SK-N-SH (cell line): ENCODE data around the gene FRMD8. TPM values are rescaled to one million over a fixed set of nuclear protein-coding genes. Genes with fewer than 3 reads are reported as not detected.

ENCODE experiments used
- CTCF ChIA-PET: fragments of 300-600, 350-600 bp; formaldehyde crosslinking; extraction: SDS; loops from one replicate; lab custom pipeline; 2021; lab: Yijun Ruan, JAX
- POLR2A ChIA-PET: fragments of 350-600 bp; sonication (Branson Sonifier 250); formaldehyde crosslinking; extraction: SDS; loops from one replicate; lab custom pipeline; 2020; ENCODE audit warnings: antibody characterized with exemption, inconsistent platforms; lab: Yijun Ruan, JAX
- DNase-seq: peaks from one replicate; pipeline ENCODE4 v3.0.0; 2012
- H2AFZ ChIP-seq: fragments of 200-600 bp; sonication (generic); 2 replicates; pipeline ENCODE4 v1.8.1; 2016; ENCODE audit warnings: antibody characterized with exemption, mild to moderate bottlenecking, low read depth
- H3F3A ChIP-seq: fragments of 200-600 bp; sonication (generic); replicated peaks from 2 replicates; pipeline ENCODE3; 2016; ENCODE audit warnings: antibody characterized with exemption, mild to moderate bottlenecking; ENCODE audit not compliant: insufficient read depth
- H3K27ac ChIP-seq, 2 experiments: fragments of 200-500 bp in 1 of 2; fragments of 200-600 bp in 1 of 2; sonication (Bioruptor generic) in 1 of 2; sonication (generic), shearing (Covaris generic) in 1 of 2; 2 replicates each; pipeline versions ENCODE4 v1.5.1 to v1.6.1; 2014 to 2016; ENCODE audit warnings: low read depth in 2 of 2, inconsistent platforms in 1 of 2, low read length in 1 of 2, mild to moderate bottlenecking in 1 of 2, mixed read lengths in 1 of 2
- H3K27me3 ChIP-seq: fragments of 200-600 bp; sonication (generic), shearing (Covaris generic); 2 replicates; pipeline ENCODE4 v1.6.1; 2016; ENCODE audit warnings: mixed run types; ENCODE audit not compliant: insufficient read depth
- H3K36me3 ChIP-seq, 2 experiments: fragments of 200-500 bp in 1 of 2; fragments of 200-600 bp in 1 of 2; sonication (Bioruptor generic) in 1 of 2; sonication (generic) in 1 of 2; replicated peaks in 1 of 2; 2 replicates each; pipeline versions ENCODE3 to v1.5.1; 2014 to 2016; ENCODE audit warnings: low read length in 1 of 2, mild to moderate bottlenecking in 1 of 2; ENCODE audit not compliant: insufficient read depth in 2 of 2, control insufficient read depth in 1 of 2
- H3K4me1 ChIP-seq, 2 experiments: fragments of 200-500 bp in 1 of 2; fragments of 200-600 bp in 1 of 2; sonication (Bioruptor generic) in 1 of 2; sonication (generic), shearing (Covaris generic) in 1 of 2; 2 replicates each; pipeline versions ENCODE4 v1.5.1 to v1.6.1; 2014 to 2016; ENCODE audit warnings: low read depth in 1 of 2, low read length in 1 of 2, mixed run types in 1 of 2; ENCODE audit not compliant: insufficient read depth in 2 of 2, control insufficient read depth in 1 of 2
- H3K4me2 ChIP-seq: fragments of 200-600 bp; sonication (generic), shearing (Covaris generic); 2 replicates; pipeline ENCODE4 v1.6.1; 2017; ENCODE audit warnings: mixed run types
- H3K4me3 ChIP-seq, 2 experiments: fragments of 200-500 bp in 1 of 2; fragments of 200-600 bp in 1 of 2; sonication (Bioruptor generic) in 1 of 2; sonication (generic), shearing (Covaris generic) in 1 of 2; 2 replicates each; pipeline versions ENCODE4 v1.5.1 to v1.8.1; 2014 to 2016; ENCODE audit warnings: low read depth in 2 of 2, inconsistent platforms in 1 of 2, low read length in 1 of 2, mild to moderate bottlenecking in 1 of 2, mixed read lengths in 1 of 2, moderate library complexity in 1 of 2
- H3K79me2 ChIP-seq: fragments of 200-600 bp; sonication (generic); 2 replicates; pipeline ENCODE4 v1.8.1; 2017; ENCODE audit warnings: mild to moderate bottlenecking; ENCODE audit not compliant: insufficient read depth
- H3K9ac ChIP-seq: fragments of 200-600 bp; sonication (generic); 2 replicates; pipeline ENCODE4 v1.6.1; 2017; ENCODE audit warnings: mixed run types
- H3K9me2 ChIP-seq: fragments of 200-600 bp; sonication (generic); 2 replicates; pipeline ENCODE4 v1.6.1; 2017; ENCODE audit warnings: mixed run types
- H3K9me3 ChIP-seq: fragments of 200-600 bp; sonication (generic); 2 replicates; pipeline ENCODE4 v1.6.1; 2017; ENCODE audit warnings: mixed run types, mild to moderate bottlenecking, moderate library complexity
- H4K20me1 ChIP-seq: fragments of 200-600 bp; sonication (generic); 2 replicates; pipeline ENCODE4 v1.6.1; 2017; ENCODE audit warnings: mild to moderate bottlenecking, mixed run types; ENCODE audit not compliant: insufficient read depth
- CHD2 ChIP-seq: fragments of 150-350 bp; IDR thresholded peaks from 2 replicates; pipeline ENCODE4 v1.6.1; 2018; ENCODE audit warnings: low read length; ENCODE audit not compliant: partially characterized antibody
- FOXJ3 ChIP-seq: sonication (generic); formaldehyde crosslinking; IDR thresholded peaks from 2 replicates; pipeline ENCODE4 v1.5.1; 2020; ENCODE audit warnings: mild to moderate bottlenecking, missing genetic modification reagents
- JUND ChIP-seq: IDR thresholded peaks from 2 replicates; pipeline ENCODE4 v1.4.0; 2012
- POLR2AphosphoS5 ChIP-seq: IDR thresholded peaks from 2 replicates; pipeline ENCODE4 v1.6.1; 2012; ENCODE audit warnings: low read depth, low read length
- TCF12 ChIP-seq: IDR thresholded peaks from 2 replicates; pipeline ENCODE4 v1.4.0; 2012
- WGBS: methylation state at CpG from one replicate; pipeline ENCODE4 v1.1.6; 2017; ENCODE audit warnings: low lambda C conversion rate; 5-methylcytosine and 5-hydroxymethylcytosine counted together
- polyA plus RNA-seq, 3 experiments: library from polyadenylated mRNA; depleted of rRNA; stranded (reverse); fragments of >200 nt; gene quantifications; 2 replicates each; pipeline ENCODE4 v1.2.3, GENCODE V29; 2012
- TF ChIP-seq, protein P1 (sequence below): fragments of 200-600 bp; sonication (generic); IDR thresholded peaks from 2 replicates; pipeline ENCODE4 v1.6.1; 2017; ENCODE audit warnings: antibody characterized with exemption, mild to moderate bottlenecking, moderate library complexity
- TF ChIP-seq, protein P2 (sequence below): IDR thresholded peaks from 2 replicates; pipeline ENCODE4 v1.4.0; 2012; ENCODE audit warnings: low read depth, borderline replicate concordance
- TF ChIP-seq, protein P3 (sequence below): IDR thresholded peaks from 2 replicates; pipeline ENCODE4 v1.6.1; 2012; ENCODE audit warnings: mild to moderate bottlenecking, low read depth, low read length, moderate library complexity

The FRMD8 gene
- polyA plus RNA-seq, 1 of the 3 experiments (the other 2 are of a cell fraction): 19.0 TPM

DNA sequence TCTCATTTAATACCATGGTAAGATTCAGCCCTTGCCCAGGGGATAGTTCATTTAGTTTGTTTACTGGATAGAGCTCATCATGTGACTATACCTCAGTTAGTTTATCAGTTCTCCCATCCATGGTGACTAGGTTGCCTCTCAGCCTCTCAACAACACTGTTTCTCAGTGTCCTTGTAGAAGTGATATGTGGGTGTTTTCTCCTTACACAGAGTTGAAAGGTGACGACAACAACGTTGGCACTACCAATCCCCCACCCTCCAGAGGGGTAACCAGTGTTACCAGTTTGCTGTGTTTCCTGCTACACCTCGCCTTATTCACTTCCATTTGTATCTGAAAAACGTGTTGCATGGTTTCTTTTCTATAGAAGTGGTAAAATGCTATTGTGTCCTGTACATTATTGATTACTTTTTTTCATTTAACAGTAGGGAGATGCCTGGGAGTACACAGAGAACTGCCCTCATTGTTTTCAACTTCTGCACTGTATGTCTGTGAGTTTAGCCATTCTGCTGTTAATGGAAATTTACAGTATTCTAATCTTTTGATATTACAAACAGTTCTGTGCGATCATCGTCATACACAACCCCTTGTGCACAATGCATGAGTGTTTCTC lies 47.7 kb downstream of the FRMD8 start:
- peak overlapping the region; percentile 63 for H3K4me2 ChIP-seq
- ChIA-PET POLR2A (no interaction called here), CTCF (interaction anchor here (0.9 to 1.7 kb wide), 3 partner anchors 18 to 74 kb away, joined by 3 to 4 read pairs (median 3); no protein-coding TSS in a partner anchor)
- H2AFZ ChIP-seq: no peak overlapping the region
- peaks cover 99% of the 10 kb centered on the region for H3F3A ChIP-seq
- TF ChIP-seq, protein P1, sequence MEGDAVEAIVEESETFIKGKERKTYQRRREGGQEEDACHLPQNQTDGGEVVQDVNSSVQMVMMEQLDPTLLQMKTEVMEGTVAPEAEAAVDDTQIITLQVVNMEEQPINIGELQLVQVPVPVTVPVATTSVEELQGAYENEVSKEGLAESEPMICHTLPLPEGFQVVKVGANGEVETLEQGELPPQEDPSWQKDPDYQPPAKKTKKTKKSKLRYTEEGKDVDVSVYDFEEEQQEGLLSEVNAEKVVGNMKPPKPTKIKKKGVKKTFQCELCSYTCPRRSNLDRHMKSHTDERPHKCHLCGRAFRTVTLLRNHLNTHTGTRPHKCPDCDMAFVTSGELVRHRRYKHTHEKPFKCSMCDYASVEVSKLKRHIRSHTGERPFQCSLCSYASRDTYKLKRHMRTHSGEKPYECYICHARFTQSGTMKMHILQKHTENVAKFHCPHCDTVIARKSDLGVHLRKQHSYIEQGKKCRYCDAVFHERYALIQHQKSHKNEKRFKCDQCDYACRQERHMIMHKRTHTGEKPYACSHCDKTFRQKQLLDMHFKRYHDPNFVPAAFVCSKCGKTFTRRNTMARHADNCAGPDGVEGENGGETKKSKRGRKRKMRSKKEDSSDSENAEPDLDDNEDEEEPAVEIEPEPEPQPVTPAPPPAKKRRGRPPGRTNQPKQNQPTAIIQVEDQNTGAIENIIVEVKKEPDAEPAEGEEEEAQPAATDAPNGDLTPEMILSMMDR: no peak
- TF ChIP-seq JUND (0 out of 2 replicates have a peak, but pooled peaks have one; percentile 0), POLR2AphosphoS5 (peak; percentile 78)
- no peak for DNase-seq
- peak overlapping the region; percentile 64 to 100 for H3K27ac ChIP-seq
- H3K4me1 ChIP-seq: peaks cover 8 to 22% of the 10 kb centered on the region in 2 experiments; a peak in 3 of 4 replicates
- H3K27me3 ChIP-seq: no peaks in the 10 kb centered on the region
- peaks cover 99% of the 10 kb centered on the region for H4K20me1 ChIP-seq
- H3K9me2 ChIP-seq: no peaks in the 10 kb centered on the region
- 71% methylated on average over 6 of the region's 6 CpGs for WGBS
- no peaks in the 10 kb centered on the region for H3K9me3 ChIP-seq
- peaks cover 66 to 97% of the 10 kb centered on the region in 2 experiments for H3K36me3 ChIP-seq
- H3K9ac ChIP-seq: peak overlapping the region; percentile 98
- peak overlapping the region; percentile 32 to 77; a peak in 3 of 4 replicates for H3K4me3 ChIP-seq
- peaks cover 99% of the 10 kb centered on the region for H3K79me2 ChIP-seq

DNA sequence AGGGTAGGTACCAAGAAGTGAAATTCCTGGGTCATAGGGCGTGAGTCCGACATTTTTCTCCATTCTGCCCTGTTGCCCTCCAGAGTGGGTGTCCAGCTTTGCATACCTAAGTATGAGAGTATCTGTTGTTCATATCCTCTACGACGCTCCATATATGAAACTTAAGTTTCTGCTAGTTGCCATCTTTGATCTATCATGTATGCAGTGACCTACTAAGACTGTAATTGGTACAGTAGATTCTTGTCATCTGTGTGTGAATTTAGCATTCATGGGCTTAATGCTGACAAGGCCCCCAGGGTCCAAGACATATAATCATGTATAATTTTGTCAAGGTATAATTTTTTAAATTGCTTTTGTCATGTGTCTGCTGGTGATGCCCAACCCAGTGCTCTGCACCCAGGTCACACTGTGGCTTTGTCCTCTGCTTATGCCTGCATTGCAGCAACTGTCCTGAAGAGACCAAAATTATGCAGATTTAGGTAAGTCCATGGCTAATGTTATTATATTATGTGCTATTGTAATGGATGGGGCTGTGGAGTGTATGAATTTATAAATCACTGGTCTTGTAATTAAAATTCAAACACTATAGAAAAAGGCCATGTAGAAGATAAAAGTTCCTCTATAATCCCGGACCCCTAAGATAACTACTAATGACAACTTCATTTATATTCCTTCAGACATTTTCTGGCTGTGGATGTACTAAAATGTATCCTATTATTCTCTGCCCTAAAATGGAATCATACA lies 48.4 kb downstream of the FRMD8 start:
- Histone ChIP-seq H4K20me1 (peaks cover 99% of the 10 kb centered on the region), H3K4me1 (peaks cover 8 to 16% of the 10 kb centered on the region in 2 experiments; a peak in 3 of 4 replicates), H3K27me3 (no peaks in the 10 kb centered on the region), H3K79me2 (peaks cover 99% of the 10 kb centered on the region), H3K36me3 (peaks cover 66 to 97% of the 10 kb centered on the region in 2 experiments), H3K27ac (peak overlapping the region; percentile 64 to 100), H2AFZ (no peak overlapping the region), H3K9ac (peak overlapping the region; percentile 98), H3F3A (peaks cover 99% of the 10 kb centered on the region), H3K9me3 (no peaks in the 10 kb centered on the region), H3K4me2 (peak overlapping the region; percentile 63), H3K9me2 (no peaks in the 10 kb centered on the region), H3K4me3 (peak overlapping the region; percentile 32 to 77; a peak in 2 of 4 replicates)
- WGBS: 73% methylated on average over 5 of the region's 5 CpGs
- TF ChIP-seq CHD2 (no peak), TCF12 (no peak), FOXJ3 (CRISPR knock-in tag) (no peak), POLR2AphosphoS5 (peak; percentile 15)
- TF ChIP-seq, protein P2, sequence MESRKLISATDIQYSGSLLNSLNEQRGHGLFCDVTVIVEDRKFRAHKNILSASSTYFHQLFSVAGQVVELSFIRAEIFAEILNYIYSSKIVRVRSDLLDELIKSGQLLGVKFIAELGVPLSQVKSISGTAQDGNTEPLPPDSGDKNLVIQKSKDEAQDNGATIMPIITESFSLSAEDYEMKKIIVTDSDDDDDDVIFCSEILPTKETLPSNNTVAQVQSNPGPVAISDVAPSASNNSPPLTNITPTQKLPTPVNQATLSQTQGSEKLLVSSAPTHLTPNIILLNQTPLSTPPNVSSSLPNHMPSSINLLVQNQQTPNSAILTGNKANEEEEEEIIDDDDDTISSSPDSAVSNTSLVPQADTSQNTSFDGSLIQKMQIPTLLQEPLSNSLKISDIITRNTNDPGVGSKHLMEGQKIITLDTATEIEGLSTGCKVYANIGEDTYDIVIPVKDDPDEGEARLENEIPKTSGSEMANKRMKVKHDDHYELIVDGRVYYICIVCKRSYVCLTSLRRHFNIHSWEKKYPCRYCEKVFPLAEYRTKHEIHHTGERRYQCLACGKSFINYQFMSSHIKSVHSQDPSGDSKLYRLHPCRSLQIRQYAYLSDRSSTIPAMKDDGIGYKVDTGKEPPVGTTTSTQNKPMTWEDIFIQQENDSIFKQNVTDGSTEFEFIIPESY: 0 out of 2 replicates have a peak, but pooled peaks have one; percentile 11
- TF ChIP-seq, protein P3, sequence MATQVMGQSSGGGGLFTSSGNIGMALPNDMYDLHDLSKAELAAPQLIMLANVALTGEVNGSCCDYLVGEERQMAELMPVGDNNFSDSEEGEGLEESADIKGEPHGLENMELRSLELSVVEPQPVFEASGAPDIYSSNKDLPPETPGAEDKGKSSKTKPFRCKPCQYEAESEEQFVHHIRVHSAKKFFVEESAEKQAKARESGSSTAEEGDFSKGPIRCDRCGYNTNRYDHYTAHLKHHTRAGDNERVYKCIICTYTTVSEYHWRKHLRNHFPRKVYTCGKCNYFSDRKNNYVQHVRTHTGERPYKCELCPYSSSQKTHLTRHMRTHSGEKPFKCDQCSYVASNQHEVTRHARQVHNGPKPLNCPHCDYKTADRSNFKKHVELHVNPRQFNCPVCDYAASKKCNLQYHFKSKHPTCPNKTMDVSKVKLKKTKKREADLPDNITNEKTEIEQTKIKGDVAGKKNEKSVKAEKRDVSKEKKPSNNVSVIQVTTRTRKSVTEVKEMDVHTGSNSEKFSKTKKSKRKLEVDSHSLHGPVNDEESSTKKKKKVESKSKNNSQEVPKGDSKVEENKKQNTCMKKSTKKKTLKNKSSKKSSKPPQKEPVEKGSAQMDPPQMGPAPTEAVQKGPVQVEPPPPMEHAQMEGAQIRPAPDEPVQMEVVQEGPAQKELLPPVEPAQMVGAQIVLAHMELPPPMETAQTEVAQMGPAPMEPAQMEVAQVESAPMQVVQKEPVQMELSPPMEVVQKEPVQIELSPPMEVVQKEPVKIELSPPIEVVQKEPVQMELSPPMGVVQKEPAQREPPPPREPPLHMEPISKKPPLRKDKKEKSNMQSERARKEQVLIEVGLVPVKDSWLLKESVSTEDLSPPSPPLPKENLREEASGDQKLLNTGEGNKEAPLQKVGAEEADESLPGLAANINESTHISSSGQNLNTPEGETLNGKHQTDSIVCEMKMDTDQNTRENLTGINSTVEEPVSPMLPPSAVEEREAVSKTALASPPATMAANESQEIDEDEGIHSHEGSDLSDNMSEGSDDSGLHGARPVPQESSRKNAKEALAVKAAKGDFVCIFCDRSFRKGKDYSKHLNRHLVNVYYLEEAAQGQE: no peak
- no peak for DNase-seq
- ChIA-PET POLR2A (interaction anchor here (2.6 kb wide), 1 partner anchor 12 kb away, joined by 10 read pairs; the partner anchor contains the start of gene NEAT1), CTCF (interaction anchor here (1.7 kb wide), 1 partner anchor 44 kb away, joined by 4 read pairs; no protein-coding TSS in a partner anchor)
